GM18507 (cell line): ENCODE results near the gene LRP1-AS.

Experiments
- DNase-seq: peaks from one replicate; pipeline ENCODE4 v3.0.0; 2011; ENCODE audit warnings: low read depth; ENCODE audit not compliant: insufficient read length; ENCODE audit errors: extremely low spot score
- FAIRE-seq: peaks from 2 replicates; lab custom pipeline; 2011; peaks lifted over from hg19 to GRCh38; lab: Jason Lieb, UNC

The LRP1-AS gene

DNA sequence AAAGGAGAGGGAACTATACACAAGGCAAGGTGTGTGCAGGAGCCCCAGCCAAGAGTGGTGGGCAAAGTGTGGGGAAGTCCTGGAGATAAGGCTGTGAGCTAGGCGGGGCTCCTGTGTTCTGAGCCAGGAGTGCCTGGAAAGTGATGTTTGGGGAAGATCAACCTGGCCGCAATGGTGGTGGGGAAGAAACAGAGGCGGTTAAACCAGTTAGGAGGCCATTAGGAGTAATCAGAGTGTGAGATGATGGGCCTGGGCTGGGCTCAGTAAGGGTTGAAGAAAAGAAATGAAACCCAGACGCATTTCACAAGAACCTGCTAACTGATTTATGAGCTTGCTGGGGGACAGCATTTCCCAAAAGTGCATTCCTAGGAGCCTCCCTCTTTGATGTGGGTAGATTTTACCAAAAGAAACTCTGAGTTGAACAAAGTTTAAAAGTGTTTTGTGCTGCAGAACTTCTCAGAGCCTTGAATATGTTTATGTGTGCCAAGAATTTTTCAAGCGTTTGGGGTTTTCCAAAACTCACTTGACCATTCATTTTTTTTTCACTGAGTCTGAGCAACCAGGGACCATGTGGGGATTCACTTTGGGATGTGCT lies 34.2 kb upstream of the LRP1-AS start:
- no peak for DNase-seq
- FAIRE-seq, result no peak

DNA sequence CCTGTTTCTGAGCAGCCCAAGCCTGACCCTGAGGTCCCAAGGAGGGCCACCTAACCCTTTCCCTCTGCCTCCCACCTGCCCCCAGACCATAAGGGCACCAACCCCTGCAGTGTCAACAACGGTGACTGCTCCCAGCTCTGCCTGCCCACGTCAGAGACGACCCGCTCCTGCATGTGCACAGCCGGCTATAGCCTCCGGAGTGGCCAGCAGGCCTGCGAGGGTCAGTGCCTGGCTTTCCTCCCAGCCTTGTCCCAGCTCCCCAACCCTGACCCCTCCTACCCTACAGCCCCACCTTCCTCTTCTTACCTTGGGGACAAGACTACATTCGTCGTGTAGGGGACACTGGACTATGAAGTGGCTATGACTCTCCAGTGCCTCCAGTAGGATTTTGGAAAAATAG lies 33.7 kb upstream of the LRP1-AS start:
- no peak for DNase-seq
- FAIRE-seq, result no peak

DNA sequence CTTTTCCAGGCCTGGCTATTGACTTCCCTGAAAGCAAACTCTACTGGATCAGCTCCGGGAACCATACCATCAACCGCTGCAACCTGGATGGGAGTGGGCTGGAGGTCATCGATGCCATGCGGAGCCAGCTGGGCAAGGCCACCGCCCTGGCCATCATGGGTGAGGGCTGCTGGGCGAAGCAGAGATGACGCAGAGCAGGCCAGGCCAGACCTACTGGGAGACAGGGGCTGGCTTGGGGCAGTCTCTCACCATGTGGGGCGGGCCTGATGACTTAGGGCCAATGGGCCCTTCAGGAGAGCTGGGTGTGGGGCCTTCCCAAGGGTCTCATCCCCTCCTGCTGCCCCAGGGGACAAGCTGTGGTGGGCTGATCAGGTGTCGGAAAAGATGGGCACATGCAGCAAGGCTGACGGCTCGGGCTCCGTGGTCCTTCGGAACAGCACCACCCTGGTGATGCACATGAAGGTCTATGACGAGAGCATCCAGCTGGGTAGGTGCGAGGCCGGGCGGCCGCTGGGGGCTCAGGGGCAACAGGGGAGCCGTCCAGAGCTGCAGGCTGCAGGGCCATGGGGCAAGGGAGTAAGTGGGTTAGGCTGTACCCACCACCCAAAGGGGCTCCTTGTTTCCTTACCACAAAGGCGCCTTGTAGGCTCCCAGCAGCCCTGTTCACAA lies 33.0 kb upstream of the LRP1-AS start:
- FAIRE-seq (no peak), DNase-seq (no peak)

DNA sequence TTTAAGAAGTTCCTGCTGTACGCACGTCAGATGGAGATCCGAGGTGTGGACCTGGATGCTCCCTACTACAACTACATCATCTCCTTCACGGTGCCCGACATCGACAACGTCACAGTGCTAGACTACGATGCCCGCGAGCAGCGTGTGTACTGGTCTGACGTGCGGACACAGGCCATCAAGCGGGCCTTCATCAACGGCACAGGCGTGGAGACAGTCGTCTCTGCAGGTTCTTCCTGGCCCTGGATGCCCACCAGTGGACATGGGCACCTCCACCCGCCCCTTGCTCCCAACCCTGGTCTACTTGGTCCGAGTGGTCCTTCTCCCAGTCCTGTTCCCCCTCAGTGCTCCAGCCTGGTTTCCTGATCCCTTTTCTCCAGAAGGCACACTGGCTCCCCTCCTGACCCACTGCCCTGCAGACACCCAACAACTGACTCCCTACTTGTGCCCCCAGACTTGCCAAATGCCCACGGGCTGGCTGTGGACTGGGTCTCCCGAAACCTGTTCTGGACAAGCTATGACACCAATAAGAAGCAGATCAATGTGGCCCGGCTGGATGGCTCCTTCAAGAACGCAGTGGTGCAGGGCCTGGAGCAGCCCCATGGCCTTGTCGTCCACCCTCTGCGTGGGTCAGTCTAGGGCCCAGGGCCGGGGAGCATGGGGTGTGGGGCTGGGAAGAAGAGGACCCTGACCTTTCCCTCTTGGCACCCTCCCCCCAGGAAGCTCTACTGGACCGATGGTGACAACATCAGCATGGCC lies 32.1 kb upstream of the LRP1-AS start:
- FAIRE-seq, result no peak
- DNase-seq, result no peak

DNA sequence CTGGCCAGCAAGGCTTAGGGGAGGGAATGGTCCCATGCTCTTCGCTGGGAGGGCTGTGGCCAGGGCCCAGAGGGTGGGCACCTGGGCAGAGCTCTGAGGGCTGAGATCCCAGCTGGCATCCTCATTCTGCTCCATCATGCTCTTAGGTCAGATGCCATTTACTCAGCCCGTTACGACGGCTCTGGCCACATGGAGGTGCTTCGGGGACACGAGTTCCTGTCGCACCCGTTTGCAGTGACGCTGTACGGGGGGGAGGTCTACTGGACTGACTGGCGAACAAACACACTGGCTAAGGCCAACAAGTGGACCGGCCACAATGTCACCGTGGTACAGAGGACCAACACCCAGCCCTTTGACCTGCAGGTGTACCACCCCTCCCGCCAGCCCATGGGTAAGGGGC lies 30.8 kb upstream of the LRP1-AS start:
- FAIRE-seq (no peak), DNase-seq (no peak)

DNA sequence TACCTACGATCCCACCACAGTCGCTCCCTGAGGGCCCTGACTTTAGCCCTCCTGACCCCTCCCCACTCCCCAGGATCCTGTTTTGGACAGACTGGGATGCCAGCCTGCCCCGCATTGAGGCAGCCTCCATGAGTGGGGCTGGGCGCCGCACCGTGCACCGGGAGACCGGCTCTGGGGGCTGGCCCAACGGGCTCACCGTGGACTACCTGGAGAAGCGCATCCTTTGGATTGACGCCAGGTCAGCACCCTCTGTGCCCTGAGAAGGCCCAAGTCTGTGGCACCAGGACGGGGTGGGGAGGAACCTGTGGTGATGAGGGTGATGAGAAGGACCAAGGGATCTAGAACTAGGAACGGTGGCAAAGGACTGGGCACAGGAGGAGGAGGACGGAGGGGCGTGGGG lies 29.9 kb upstream of the LRP1-AS start:
- FAIRE-seq (no peak), DNase-seq (no peak)

DNA sequence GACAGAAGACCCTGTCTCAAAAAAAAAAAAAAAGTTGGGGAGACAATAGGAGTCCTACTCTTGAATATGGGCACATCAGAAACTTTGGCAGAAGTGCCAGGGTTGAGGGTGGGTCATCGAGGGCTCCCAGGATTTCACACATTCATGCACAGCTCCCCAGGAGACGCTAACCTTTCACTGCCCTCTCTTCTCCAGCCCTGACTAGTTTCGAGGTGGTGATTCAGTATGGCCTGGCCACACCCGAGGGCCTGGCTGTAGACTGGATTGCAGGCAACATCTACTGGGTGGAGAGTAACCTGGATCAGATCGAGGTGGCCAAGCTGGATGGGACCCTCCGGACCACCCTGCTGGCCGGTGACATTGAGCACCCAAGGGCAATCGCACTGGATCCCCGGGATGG lies 29.4 kb upstream of the LRP1-AS start:
- no peak for FAIRE-seq
- DNase-seq, result no peak

DNA sequence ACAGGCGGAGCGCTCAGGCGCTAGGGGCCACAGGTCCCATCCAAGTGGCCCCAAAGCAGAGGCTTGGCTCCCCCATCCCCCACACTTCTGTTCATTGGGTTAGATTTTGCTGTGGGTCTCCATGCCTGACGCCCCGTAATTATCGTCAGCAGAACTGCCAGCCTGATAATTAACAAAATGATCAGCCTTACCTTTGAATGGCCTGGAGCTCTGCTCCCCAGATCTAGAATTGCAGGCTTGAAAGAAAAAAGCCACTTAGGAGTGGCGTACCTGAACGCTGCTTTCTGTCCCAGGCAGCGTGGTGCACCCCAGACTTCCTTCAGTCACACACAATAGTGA lies 28.7 kb upstream of the LRP1-AS start:
- FAIRE-seq (no peak), DNase-seq (no peak)

DNA sequence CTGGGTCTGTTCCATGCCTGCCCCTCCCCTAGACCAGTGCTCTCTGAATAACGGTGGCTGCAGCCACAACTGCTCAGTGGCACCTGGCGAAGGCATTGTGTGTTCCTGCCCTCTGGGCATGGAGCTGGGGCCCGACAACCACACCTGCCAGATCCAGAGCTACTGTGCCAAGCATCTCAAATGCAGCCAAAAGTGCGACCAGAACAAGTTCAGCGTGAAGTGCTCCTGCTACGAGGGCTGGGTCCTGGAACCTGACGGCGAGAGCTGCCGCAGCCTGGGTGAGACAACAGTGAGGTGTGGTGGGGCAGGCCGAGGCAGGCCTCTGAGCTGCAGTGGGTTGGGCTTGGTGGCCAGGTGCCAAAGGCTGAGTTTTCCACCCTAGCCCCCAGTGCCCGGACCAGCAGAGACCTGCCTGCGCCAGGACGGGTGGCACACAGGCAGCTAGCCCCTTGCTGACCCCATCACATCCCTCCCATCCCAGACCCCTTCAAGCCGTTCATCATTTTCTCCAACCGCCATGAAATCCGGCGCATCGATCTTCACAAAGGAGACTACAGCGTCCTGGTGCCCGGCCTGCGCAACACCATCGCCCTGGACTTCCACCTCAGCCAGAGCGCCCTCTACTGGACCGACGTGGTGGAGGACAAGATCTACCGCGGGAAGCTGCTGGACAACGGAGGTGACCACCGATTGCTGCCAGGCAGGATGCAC lies 28.2 kb upstream of the LRP1-AS start:
- DNase-seq (no peak), FAIRE-seq (no peak)

DNA sequence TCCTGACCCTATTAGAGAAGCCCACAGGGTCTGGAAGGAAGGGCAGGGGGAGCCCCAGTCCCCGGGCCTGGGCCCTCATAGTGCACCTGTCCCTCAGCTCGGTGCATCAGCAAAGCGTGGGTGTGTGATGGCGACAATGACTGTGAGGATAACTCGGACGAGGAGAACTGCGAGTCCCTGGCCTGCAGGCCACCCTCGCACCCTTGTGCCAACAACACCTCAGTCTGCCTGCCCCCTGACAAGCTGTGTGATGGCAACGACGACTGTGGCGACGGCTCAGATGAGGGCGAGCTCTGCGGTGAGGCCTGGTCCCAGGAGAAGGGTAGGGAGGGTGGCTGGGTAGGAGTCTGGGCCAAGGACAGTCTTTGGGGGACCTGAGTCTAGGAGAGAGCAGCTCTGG lies 26.3 kb upstream of the LRP1-AS start:
- FAIRE-seq, result no peak

DNA sequence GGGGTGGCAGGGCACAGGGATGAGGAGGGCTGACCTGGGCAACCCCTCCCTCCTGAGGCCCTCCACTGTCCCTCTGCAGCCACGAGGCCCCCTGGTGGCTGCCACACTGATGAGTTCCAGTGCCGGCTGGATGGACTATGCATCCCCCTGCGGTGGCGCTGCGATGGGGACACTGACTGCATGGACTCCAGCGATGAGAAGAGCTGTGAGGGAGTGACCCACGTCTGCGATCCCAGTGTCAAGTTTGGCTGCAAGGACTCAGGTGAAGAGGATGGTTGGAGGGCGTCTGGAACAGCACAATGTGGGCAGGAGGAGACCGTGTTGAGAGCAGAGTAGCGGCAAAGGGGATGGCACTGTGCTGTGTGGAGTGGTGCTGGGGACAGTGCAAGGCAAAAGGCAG lies 25.7 kb upstream of the LRP1-AS start:
- FAIRE-seq (peak; percentile 12), DNase-seq (no peak)

More for the DNA sequence above, 26.3 kb upstream of the LRP1-AS start:
- DNase-seq, result no peak

DNA sequence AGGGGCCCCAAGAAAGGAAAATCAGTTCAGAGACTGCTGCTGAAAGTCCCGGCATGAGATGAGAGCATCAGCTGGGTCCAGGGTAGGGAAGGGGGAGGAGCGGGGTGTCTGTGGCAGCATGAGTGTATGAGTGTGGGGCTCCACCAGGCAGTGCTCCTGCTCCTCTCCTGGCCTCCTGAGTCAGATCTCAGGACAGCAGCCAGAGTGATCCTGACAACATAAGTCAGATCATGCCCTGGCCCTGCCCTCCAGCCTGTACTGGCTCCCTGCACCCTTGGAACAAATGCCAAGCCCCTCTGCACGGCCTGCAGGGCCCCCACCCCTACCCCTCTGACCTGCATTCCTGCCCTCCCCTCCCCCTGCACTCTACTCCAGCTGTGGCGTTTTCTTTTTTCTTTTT lies 24.2 kb upstream of the LRP1-AS start:
- FAIRE-seq (no peak), DNase-seq (no peak)

DNA sequence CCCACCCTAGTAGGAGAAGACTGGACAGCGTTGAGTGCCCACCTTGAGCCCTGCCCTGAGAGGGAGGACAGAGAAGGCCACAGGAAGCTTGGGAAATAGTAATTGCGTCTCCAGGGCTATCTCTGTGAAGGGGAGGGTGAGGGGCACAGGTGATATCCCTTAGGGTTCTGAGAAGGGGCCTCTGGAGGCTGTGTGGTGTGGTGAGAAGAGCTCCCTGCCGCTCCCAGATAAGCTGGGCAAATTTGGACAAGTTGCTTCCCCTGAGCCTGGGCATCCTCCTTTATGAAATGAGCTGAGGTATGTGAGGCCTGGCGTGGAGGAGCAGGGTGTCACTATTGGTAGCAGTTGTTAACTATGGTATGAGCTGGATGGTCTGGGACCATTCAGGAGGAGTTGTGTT lies 23.5 kb upstream of the LRP1-AS start:
- no peak for FAIRE-seq
- DNase-seq, result no peak

DNA sequence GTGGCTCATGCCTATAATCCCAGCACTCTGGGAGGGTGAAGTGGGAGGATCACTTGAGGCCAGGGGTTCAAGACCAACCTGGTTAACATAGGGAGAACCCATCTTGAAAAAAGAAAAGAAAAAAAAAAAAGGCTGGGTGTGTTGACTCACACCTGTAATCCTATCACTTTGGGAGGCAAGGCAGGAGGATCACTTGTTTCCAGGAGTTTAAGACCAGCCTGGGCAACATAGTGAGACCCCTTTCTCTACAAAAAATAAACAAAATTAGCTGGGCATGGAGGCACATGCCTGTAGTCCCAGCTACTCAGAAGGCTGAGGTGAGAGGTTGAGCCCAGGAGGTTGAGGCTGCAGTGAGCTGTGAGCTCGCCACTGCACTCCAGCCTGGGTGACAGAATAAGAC lies 23.0 kb upstream of the LRP1-AS start:
- FAIRE-seq, result no peak
- DNase-seq, result no peak

DNA sequence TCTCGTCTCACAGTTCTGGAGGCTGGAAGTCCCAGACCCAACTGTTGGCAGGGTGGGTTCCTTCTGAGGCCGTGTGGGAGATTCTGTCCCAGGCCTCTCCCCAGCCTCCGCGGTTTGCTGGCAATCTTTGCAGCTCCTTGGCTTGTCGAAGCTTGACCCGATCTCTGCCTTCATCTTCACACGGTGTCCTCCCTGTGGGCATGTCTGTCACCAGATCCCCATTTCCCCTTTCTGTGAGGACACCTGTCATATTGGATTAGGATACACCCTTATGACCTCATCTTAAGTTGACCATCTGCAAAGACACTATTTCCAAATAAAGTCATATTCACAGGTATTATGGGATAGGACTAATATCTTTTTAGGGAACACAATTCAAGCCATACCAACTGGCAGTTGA lies 22.6 kb upstream of the LRP1-AS start:
- FAIRE-seq, result no peak

DNA sequence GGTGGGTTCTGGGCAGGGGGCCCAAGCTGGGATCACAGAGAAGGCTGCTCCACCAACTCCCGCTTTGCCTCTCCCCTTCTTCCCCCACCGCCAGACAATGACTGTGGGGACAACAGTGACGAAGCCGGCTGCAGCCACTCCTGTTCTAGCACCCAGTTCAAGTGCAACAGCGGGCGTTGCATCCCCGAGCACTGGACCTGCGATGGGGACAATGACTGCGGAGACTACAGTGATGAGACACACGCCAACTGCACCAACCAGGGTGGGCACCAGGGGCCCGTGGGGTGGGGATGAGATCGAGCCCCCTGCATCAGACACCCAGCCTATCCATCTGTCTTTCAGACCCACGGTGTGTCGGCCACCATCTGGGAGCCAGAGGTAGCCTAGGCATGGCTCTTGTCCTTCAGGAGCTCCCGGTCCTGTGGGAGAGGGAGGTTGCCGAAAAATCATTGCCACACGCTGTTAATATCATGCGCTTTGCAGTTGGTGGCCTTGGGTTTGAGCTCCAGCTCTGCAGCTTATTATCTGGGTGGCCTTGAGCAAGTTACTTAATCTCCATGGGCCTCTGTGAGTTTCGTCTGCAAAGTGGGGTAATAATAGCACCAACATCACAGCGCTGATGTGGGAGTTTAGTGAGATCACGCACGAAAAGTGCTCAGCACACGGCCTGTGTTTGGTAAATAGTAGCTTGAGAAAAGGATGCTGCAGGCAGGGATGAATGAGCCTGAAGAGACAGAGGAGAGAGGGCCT lies 21.8 kb upstream of the LRP1-AS start:
- FAIRE-seq (no peak), DNase-seq (no peak)

More for the DNA sequence above, 22.6 kb upstream of the LRP1-AS start:
- no peak for DNase-seq

DNA sequence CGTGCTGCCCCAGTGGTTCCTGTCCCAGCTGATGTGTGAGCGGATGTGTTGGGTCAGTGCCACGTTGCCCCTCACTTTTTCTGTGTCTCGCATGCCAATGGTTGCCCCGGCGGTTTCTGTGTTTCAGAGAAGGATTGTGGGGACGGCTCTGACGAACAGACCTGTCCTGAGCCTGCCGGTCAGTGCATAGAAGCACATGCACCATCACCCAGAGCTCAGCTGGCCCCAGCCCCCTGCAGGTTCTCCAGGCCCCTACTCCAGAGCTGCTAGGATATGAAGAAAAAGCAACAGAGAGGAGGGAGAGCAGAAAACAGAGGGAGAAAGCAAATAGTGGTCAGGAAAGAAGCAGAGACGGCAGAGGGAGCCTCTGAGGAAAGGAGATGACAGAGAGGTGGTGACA lies 20.6 kb upstream of the LRP1-AS start:
- FAIRE-seq, result no peak
- no peak for DNase-seq

DNA sequence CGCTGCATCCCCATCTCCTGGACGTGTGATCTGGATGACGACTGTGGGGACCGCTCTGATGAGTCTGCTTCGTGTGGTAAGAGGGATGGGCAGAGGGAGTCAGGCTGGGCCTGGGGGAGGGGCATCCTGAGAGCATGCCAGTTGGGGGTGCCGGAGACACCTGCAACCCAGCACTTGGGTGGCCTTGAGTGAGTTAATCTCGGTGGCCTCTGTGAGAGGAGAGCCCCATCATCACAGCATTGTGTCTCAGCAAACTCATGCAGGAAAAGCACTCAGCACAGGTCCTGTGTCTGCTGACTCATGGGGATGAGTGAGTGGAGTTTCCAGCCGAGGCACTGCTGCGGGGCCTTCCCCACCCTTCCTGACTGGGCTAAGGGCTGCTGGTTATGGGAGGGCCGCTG lies 19.6 kb upstream of the LRP1-AS start:
- no peak for DNase-seq

DNA sequence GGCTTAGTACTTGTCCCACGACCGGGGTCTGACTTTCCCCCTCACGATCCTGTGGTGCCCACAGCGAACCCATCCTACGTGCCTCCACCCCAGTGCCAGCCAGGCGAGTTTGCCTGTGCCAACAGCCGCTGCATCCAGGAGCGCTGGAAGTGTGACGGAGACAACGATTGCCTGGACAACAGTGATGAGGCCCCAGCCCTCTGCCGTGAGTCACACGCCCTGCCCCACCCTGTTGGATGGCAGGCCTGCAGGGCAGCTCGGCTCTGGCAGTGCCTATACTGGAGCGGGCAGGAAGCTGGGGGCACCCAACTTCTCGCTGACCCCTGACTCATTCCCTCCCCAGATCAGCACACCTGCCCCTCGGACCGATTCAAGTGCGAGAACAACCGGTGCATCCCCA lies 18.3 kb upstream of the LRP1-AS start:
- no peak for DNase-seq
- FAIRE-seq, result no peak

More for the DNA sequence above, 19.6 kb upstream of the LRP1-AS start:
- FAIRE-seq, result no peak
